Left lung (tissue), 10 donors: ENCODE data around the gene PTTG1IP. TPM values are rescaled to one million over a fixed set of nuclear protein-coding genes. Genes with fewer than 3 reads are reported as not detected.

ENCODE experiments used
- ATAC-seq: fragments of 200-7000 bp; cut with Tn5 transposase; one replicate; pipeline ENCODE4 v1.9.1; 2020; ENCODE audit warnings: moderate library complexity
- DNase-seq, 4 donors: peaks; one replicate each; pipeline ENCODE4 v3.0.0-alpha.2; 2013 to 2020
- H3K27ac ChIP-seq, 2 donors: fragments of 200-600 bp; sonication (generic) in 1 of 2; one replicate each; pipeline versions ENCODE4 v1.5.0 to v1.8.0; 2020 to 2021
- H3K27me3 ChIP-seq, 2 donors: fragments of 200-600 bp; sonication (generic) in 1 of 2; one replicate each; pipeline versions ENCODE4 v1.5.0 to v1.8.0; 2020 to 2021
- H3K36me3 ChIP-seq, 2 donors: fragments of 200-600 bp; sonication (generic) in 1 of 2; one replicate each; pipeline versions ENCODE4 v1.5.0 to v1.8.0; 2020 to 2021
- H3K4me1 ChIP-seq, 2 donors: fragments of 200-600 bp; one replicate each; pipeline ENCODE4 v1.8.0; 2021
- H3K4me3 ChIP-seq, 2 donors: fragments of 200-600 bp; sonication (generic) in 1 of 2; one replicate each; pipeline versions ENCODE4 v1.5.0 to v1.8.0; 2020 to 2021; ENCODE audit warnings: mild to moderate bottlenecking in 1 of 2
- H3K9me3 ChIP-seq, 2 donors: fragments of 200-600 bp; sonication (generic) in 1 of 2; one replicate each; pipeline versions ENCODE4 v1.5.0 to v1.8.0; 2020 to 2021
- intact Hi-C, 2 donors: fragments of 100-400 bp; cut with DNase I; formaldehyde crosslinking; loops; one replicate each; pipeline versions ENCODE4 v1.11.2 to v1.14.2; 2022
- polyA plus RNA-seq, 6 donors: library from polyadenylated mRNA; unstranded; fragments of 120-200 nt; gene quantifications; one replicate each; pipeline ENCODE4 v1.2.1, GENCODE V29; 2013; ENCODE audit not compliant: insufficient read length in 6 of 6
- total RNA-seq, 2 donors: library from RNA; stranded (reverse); fragmentation: NEBNext Ultra II Directional; extraction: Animal tissue kit (Norgen Biotek cat#: 25700); gene quantifications; one replicate each; pipeline ENCODE4 v1.2.1, GENCODE V29; 2021
- TF ChIP-seq, protein P1 (sequence below), 2 donors: fragments of 200-600 bp; sonication (generic) in 1 of 2; IDR thresholded peaks; one replicate each; pipeline versions ENCODE4 v1.5.0 to v1.8.0; 2021; ENCODE audit warnings: antibody characterized with exemption in 2 of 2
- donor health status: DM: no; HTN: yes; CAD: no.
- donor health status: DM: no; HTN: no; CAD: no.

Gene PTTG1IP
- total and polyA plus RNA-seq, 8 donors, result 195 to 263 (median 217) TPM

DNA sequence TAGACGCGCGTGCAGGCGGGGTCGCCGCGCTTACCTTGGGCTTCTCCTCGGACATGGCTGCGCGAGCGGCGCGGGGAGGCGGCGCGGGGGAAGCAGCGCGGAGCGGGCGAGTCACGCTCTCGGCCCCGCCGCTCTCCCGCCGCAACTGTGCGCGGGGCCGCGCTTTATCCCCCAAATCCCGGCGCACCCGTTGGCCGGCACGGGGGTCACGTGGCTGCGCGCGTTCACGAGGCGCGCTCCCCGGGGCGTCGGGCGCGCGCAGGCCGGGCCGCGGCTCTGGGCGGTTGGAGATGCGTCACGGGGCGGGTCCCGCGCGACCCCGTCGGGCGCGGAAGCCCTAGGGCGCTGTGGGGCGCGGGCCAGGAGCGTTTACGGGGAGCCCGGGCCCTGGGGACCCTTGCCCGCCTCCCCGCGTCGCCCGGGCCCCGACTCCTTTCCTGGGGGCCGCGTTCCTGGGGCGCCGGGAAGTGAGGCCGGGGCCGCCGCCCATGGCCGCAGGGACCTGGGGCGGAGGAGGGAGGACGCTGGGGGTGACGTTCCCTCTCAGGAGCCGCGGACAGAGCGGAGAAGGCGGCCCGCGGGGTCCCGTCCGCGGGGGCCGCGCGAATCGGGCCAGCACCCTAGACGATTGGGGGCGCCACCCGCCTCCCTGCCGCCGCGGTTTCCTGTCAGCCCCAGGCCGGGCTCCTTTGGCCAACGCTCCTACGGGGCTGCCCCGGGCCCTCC, 55.4 kb downstream of the PTTG1IP start, which contains the start of gene SUMO3:
SUMO3 (minus strand) TSS at position 149 of the 726 bp plus-strand sequence; CDS start at position 55, 94 bp downstream.
- DNase-seq (peak; percentile 79 to 94 (median 86)), ATAC-seq (peak; percentile 77)
- H3K4me1 ChIP-seq, result peaks cover 0 to 35% of the 10 kb centered on the region in 2 donors
- intact Hi-C loops, result no loop called here
- TF ChIP-seq, protein P1, sequence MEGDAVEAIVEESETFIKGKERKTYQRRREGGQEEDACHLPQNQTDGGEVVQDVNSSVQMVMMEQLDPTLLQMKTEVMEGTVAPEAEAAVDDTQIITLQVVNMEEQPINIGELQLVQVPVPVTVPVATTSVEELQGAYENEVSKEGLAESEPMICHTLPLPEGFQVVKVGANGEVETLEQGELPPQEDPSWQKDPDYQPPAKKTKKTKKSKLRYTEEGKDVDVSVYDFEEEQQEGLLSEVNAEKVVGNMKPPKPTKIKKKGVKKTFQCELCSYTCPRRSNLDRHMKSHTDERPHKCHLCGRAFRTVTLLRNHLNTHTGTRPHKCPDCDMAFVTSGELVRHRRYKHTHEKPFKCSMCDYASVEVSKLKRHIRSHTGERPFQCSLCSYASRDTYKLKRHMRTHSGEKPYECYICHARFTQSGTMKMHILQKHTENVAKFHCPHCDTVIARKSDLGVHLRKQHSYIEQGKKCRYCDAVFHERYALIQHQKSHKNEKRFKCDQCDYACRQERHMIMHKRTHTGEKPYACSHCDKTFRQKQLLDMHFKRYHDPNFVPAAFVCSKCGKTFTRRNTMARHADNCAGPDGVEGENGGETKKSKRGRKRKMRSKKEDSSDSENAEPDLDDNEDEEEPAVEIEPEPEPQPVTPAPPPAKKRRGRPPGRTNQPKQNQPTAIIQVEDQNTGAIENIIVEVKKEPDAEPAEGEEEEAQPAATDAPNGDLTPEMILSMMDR (IDR thresholded peaks at IDR 0.05), result no peak
- peak within 1 kb of the TSS; percentile 82 to 92 for H3K27ac ChIP-seq
- peaks cover 0 to 9% of the 10 kb centered on the region in 2 donors for H3K36me3 ChIP-seq
- no peaks in the 10 kb centered on the region for H3K27me3 ChIP-seq
- peaks cover 0 to 23% of the 10 kb centered on the region in 2 donors for H3K9me3 ChIP-seq
- H3K4me3 ChIP-seq, result peak within 1 kb of the TSS; percentile 62 to 69

DNA sequence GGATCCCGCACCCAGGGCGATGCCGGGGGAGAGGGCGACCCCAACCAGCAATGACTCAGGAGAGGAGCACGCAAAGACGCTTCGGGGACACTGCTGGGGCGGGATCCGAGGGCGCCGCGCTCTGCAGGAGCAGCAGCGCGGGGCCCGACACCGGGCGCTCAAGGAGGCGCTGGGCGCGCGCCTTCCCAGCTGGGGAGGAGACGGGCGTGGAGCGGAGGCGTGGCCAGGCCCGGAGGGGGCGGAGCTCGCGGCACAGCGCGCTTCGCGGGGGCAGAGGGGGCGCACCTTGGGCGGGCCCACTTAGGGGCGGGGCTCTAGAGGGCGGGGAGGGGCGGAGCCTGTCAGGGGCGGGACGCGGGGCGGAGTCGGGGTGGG, 56.0 kb downstream of the PTTG1IP start:
- peaks cover 0 to 18% of the 10 kb centered on the region in 2 donors for H3K9me3 ChIP-seq
- peaks cover 0 to 35% of the 10 kb centered on the region in 2 donors for H3K4me1 ChIP-seq
- peak; percentile 83 to 99 (median 94) for DNase-seq
- intact Hi-C loops, result no loop called here
- H3K36me3 ChIP-seq, result peaks cover 0 to 14% of the 10 kb centered on the region in 2 donors
- H3K4me3 ChIP-seq, result peak overlapping the region; percentile 62 to 69
- TF ChIP-seq, protein P1 (IDR thresholded peaks at IDR 0.05), result no peak
- H3K27ac ChIP-seq, result peak overlapping the region; percentile 82 to 92
- ATAC-seq, result peak; percentile 96
- H3K27me3 ChIP-seq, result no peaks in the 10 kb centered on the region

DNA sequence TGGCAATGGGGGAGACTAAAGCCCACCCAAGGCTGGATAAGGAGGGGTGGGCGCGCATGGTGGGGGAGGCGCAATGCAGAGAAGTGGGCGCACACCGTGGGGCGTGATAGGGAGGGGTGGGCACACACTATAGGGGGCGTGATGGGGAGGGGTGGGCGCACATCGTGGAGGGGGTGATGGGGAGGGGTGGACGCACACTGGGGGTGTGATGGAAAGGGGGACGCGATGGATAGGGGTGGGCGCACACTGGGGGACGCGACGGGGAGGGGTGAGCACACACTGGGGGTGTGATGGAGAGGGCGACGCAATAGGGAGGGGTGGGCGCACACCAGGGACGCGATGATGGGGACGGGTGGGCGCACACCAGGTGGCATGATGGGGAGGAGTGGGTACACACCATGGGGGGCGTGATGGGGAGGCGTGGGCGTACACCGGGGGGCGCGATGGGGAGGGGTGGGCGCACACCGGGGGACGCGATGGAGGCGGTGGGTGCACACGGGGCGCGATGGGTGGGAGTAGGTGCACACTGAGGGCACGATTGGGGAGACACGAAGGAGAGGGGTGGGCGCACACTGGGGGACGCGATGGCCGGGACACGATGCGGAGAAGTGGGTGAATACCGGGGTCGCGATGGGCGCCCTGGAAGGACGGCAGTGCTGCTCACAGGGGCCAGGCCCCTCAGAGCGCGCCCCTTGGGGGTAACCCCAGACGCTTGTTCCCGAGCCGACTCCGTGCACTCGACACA, 56.6 kb downstream of the PTTG1IP start:
- ATAC-seq, result no peak
- H3K4me3 ChIP-seq, result peak overlapping the region; percentile 52 to 62
- peak overlapping the region in 1 of 2 donors; percentile 92 for H3K27ac ChIP-seq
- no peak for DNase-seq
- peaks cover 0 to 35% of the 10 kb centered on the region in 2 donors for H3K4me1 ChIP-seq
- TF ChIP-seq, protein P1 (IDR thresholded peaks at IDR 0.05), result no peak
- no peaks in the 10 kb centered on the region for H3K27me3 ChIP-seq
- H3K9me3 ChIP-seq, result peaks cover 0 to 12% of the 10 kb centered on the region in 2 donors
- H3K36me3 ChIP-seq, result peaks cover 0 to 20% of the 10 kb centered on the region in 2 donors
- intact Hi-C loops, result no loop called here

DNA sequence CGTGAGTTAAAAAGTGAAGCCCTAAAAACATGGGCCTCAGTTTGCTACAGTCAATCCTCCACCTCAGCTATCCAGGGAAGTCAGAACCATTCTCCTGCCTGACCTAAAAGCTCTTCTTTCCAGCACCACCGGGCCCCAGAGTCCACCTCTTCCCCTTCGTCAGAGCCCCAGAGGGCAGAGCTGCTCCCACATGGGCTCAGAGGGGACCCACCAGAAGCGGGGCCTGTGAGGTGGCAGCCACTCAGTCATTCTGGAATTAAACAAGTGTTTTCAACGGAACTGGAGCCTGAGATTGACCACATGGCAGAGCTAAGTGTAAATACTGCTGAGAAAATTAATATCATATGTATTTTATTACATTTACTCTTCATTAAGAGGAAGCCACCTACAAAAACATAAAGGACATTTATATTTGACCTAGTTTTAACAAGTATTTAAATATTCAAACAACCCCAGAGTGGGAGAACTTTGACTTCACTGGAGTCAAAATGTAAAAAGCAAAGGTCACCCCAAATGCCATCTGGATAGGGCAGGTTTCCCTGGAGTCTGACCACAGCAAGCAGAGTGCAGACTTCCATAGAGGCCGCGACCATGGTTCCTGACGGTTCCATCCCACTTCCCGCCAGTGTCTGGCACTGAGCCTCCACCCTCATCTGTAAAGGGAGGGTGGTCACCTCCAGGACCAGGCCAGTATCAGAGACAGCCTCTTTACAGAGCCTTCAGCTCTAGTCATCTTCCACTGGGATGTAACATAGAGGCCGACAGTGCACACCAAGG, 57.5 kb downstream of the PTTG1IP start:
- DNase-seq (no peak), ATAC-seq (no peak)
- Histone ChIP-seq H3K4me1 (peaks cover 0 to 42% of the 10 kb centered on the region in 2 donors), H3K36me3 (peaks cover 0 to 24% of the 10 kb centered on the region in 2 donors), H3K27ac (no peak overlapping the region), H3K9me3 (peaks cover 0 to 4% of the 10 kb centered on the region in 2 donors), H3K4me3 (no peak overlapping the region), H3K27me3 (no peaks in the 10 kb centered on the region)
- intact Hi-C loops, result no loop called here
- TF ChIP-seq, protein P1 (IDR thresholded peaks at IDR 0.05), result no peak
